ENCODE results near the gene MED15.

Gene MED15

DNA sequence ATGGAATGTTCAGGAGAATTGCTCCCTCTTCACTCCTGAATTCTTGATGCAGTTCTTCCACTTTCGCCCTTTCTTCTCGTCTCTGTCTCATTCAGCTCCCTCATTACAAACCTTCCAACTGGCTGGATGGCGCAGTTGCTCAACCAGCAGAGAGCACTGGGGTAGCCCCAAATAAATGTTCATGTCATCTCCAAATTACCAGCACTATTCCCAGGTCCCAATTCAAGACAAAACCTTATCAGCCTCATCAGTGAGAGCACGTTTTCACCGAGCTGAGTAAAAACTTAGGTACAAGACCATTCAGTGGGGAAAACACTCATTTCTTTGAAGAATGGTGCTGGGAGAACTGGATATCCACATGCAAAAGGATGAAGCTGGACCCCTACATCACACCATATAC is 120.0 kb downstream of the MED15 start:
- Histone ChIP-seq H4K91ac (ENCODE audit: low read depth, low read length) (no peak overlapping the region), H3K9ac (ENCODE audit: low read length) (no peak overlapping the region), H3K9me3 (ENCODE audit: insufficient read depth, low read depth, low read length) (no peaks in the 10 kb centered on the region), H4K8ac (ENCODE audit: low read depth, low read length) (no peak overlapping the region), H2AK5ac (ENCODE audit: low read length) (no peak overlapping the region), H3K23ac (ENCODE audit: low read length) (no peak overlapping the region), H3K27ac (ENCODE audit: low read depth, low read length) (no peak overlapping the region), H3K18ac (ENCODE audit: low read length) (no peak overlapping the region), H2BK120ac (ENCODE audit: insufficient read depth, low read length, poor library complexity) (no peak overlapping the region), H2BK12ac (ENCODE audit: low read length) (no peak overlapping the region), H2BK5ac (ENCODE audit: low read depth, low read length, poor library complexity) (no peak overlapping the region), H2AFZ (ENCODE audit: insufficient read depth, low read length, poor library complexity) (no peak overlapping the region), H3K4me1 (ENCODE audit: control insufficient read depth in 1 of 2, insufficient read depth in 2 of 2, low read length in 2 of 2) (peaks cover 2 to 5% of the 10 kb centered on the region in 2 experiments), H3K36me3 (ENCODE audit: control insufficient read depth in 1 of 2, insufficient read depth in 2 of 2, low read length in 2 of 2) (no peaks in the 10 kb centered on the region), H3K79me1 (ENCODE audit: low read length) (no peaks in the 10 kb centered on the region), H3K4me3 (ENCODE audit: low read depth, low read length) (no peak overlapping the region), H4K12ac (ENCODE audit: low read depth, low read length) (no peak overlapping the region), H3K79me2 (ENCODE audit: control insufficient read depth, insufficient read depth, low read length, poor library complexity) (no peaks in the 10 kb centered on the region), H3K4ac (ENCODE audit: low read depth, low read length) (no peak overlapping the region), H3K4me2 (ENCODE audit: low read length) (no peak overlapping the region), H3K14ac (ENCODE audit: low read length) (no peak overlapping the region), H3K27me3 (ENCODE audit: insufficient read depth, low read length) (no peaks in the 10 kb centered on the region)
- no peak for DNase-seq
- no CpG with 5 or more reads among the region's 5 CpGs for WGBS (ENCODE audit: extremely low coverage, insufficient coverage, insufficient read length)

GRCh38 chr22:20628081-20628939 is 120.9 kb downstream of the MED15 start:
- Histone ChIP-seq H3K9ac (ENCODE audit: low read length) (no peak overlapping the region), H2AK5ac (ENCODE audit: low read length) (no peak overlapping the region), H3K4me2 (ENCODE audit: low read length) (no peak overlapping the region), H2BK5ac (ENCODE audit: low read depth, low read length, poor library complexity) (no peak overlapping the region), H3K4me1 (ENCODE audit: control insufficient read depth in 1 of 2, insufficient read depth in 2 of 2, low read length in 2 of 2) (peaks cover 5 to 6% of the 10 kb centered on the region in 2 experiments), H4K12ac (ENCODE audit: low read depth, low read length) (no peak overlapping the region), H3K14ac (ENCODE audit: low read length) (no peak overlapping the region), H3K4ac (ENCODE audit: low read depth, low read length) (no peak overlapping the region), H3K79me1 (ENCODE audit: low read length) (no peaks in the 10 kb centered on the region), H4K8ac (ENCODE audit: low read depth, low read length) (no peak overlapping the region), H3K4me3 (ENCODE audit: low read depth, low read length) (no peak overlapping the region), H3K9me3 (ENCODE audit: insufficient read depth, low read depth, low read length) (no peaks in the 10 kb centered on the region), H3K79me2 (ENCODE audit: control insufficient read depth, insufficient read depth, low read length, poor library complexity) (no peaks in the 10 kb centered on the region), H2AFZ (ENCODE audit: insufficient read depth, low read length, poor library complexity) (no peak overlapping the region), H3K36me3 (ENCODE audit: control insufficient read depth in 1 of 2, insufficient read depth in 2 of 2, low read length in 2 of 2) (no peaks in the 10 kb centered on the region), H2BK12ac (ENCODE audit: low read length) (no peak overlapping the region), H4K91ac (ENCODE audit: low read depth, low read length) (no peak overlapping the region), H3K27ac (ENCODE audit: low read depth, low read length) (no peak overlapping the region), H3K18ac (ENCODE audit: low read length) (no peak overlapping the region), H3K27me3 (ENCODE audit: insufficient read depth, low read length) (no peaks in the 10 kb centered on the region), H3K23ac (ENCODE audit: low read length) (peak overlapping the region; percentile 8), H2BK120ac (ENCODE audit: insufficient read depth, low read length, poor library complexity) (no peak overlapping the region)
- no CpG with 5 or more reads among the region's 9 CpGs for WGBS (ENCODE audit: extremely low coverage, insufficient coverage, insufficient read length)
- DNase-seq, result no peak

DNA sequence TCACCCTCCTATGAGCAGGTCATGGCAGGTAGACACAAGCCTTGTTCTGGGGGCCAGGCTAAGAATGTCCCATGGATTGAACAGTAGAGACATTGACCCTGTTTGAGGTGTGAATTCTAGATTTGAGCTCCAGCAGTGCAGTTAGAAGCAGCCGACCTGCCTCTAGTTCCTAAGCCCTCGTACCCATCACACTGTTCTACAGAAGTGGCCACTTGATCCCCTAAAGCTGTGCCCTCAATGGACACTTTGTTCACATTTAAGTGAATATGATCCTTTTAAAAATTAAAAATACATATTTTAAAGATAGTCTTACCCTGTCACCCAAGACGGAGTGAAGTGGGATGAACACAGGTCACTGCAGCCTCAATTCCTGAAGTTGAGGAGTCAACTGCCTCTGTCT is 122.0 kb downstream of the MED15 start:
- Histone ChIP-seq H3K23ac (ENCODE audit: low read length) (no peak overlapping the region), H4K91ac (ENCODE audit: low read depth, low read length) (no peak overlapping the region), H3K27me3 (ENCODE audit: insufficient read depth, low read length) (no peaks in the 10 kb centered on the region), H3K27ac (ENCODE audit: low read depth, low read length) (no peak overlapping the region), H3K4ac (ENCODE audit: low read depth, low read length) (no peak overlapping the region), H3K79me2 (ENCODE audit: control insufficient read depth, insufficient read depth, low read length, poor library complexity) (no peaks in the 10 kb centered on the region), H3K36me3 (ENCODE audit: control insufficient read depth in 1 of 2, insufficient read depth in 2 of 2, low read length in 2 of 2) (no peaks in the 10 kb centered on the region), H3K4me2 (ENCODE audit: low read length) (no peak overlapping the region), H2AK5ac (ENCODE audit: low read length) (no peak overlapping the region), H3K79me1 (ENCODE audit: low read length) (no peaks in the 10 kb centered on the region), H2BK12ac (ENCODE audit: low read length) (no peak overlapping the region), H3K18ac (ENCODE audit: low read length) (no peak overlapping the region), H2AFZ (ENCODE audit: insufficient read depth, low read length, poor library complexity) (no peak overlapping the region), H4K12ac (ENCODE audit: low read depth, low read length) (no peak overlapping the region), H3K9me3 (ENCODE audit: insufficient read depth, low read depth, low read length) (no peaks in the 10 kb centered on the region), H3K4me3 (ENCODE audit: low read depth, low read length) (no peak overlapping the region), H3K14ac (ENCODE audit: low read length) (no peak overlapping the region), H2BK5ac (ENCODE audit: low read depth, low read length, poor library complexity) (no peak overlapping the region), H3K9ac (ENCODE audit: low read length) (no peak overlapping the region), H3K4me1 (ENCODE audit: control insufficient read depth in 1 of 2, insufficient read depth in 2 of 2, low read length in 2 of 2) (peaks cover 5 to 6% of the 10 kb centered on the region in 2 experiments), H2BK120ac (ENCODE audit: insufficient read depth, low read length, poor library complexity) (no peak overlapping the region), H4K8ac (ENCODE audit: low read depth, low read length) (no peak overlapping the region)
- no peak for DNase-seq
- WGBS (ENCODE audit: extremely low coverage, insufficient coverage, insufficient read length), result no CpG with 5 or more reads among the region's 3 CpGs

- Histone ChIP-seq H2AFZ (ENCODE audit: insufficient read depth, low read length, poor library complexity) (no peak overlapping the region), H3K27ac (ENCODE audit: low read depth, low read length) (no peak overlapping the region), H3K9ac (ENCODE audit: low read length) (no peak overlapping the region), H3K4me3 (ENCODE audit: low read depth, low read length) (no peak overlapping the region), H3K23ac (ENCODE audit: low read length) (no peak overlapping the region), H2BK120ac (ENCODE audit: insufficient read depth, low read length, poor library complexity) (no peak overlapping the region), H3K36me3 (ENCODE audit: control insufficient read depth in 1 of 2, insufficient read depth in 2 of 2, low read length in 2 of 2) (no peaks in the 10 kb centered on the region), H3K27me3 (ENCODE audit: insufficient read depth, low read length) (no peaks in the 10 kb centered on the region), H2BK5ac (ENCODE audit: low read depth, low read length, poor library complexity) (no peak overlapping the region), H3K79me1 (ENCODE audit: low read length) (no peaks in the 10 kb centered on the region), H4K91ac (ENCODE audit: low read depth, low read length) (no peak overlapping the region), H3K9me3 (ENCODE audit: insufficient read depth, low read depth, low read length) (no peaks in the 10 kb centered on the region), H4K8ac (ENCODE audit: low read depth, low read length) (no peak overlapping the region), H2AK5ac (ENCODE audit: low read length) (no peak overlapping the region), H3K79me2 (ENCODE audit: control insufficient read depth, insufficient read depth, low read length, poor library complexity) (no peaks in the 10 kb centered on the region), H4K12ac (ENCODE audit: low read depth, low read length) (no peak overlapping the region), H3K4ac (ENCODE audit: low read depth, low read length) (no peak overlapping the region), H2BK12ac (ENCODE audit: low read length) (no peak overlapping the region), H3K4me2 (ENCODE audit: low read length) (no peak overlapping the region), H3K4me1 (ENCODE audit: control insufficient read depth in 1 of 2, insufficient read depth in 2 of 2, low read length in 2 of 2) (peaks cover 5 to 6% of the 10 kb centered on the region in 2 experiments), H3K14ac (ENCODE audit: low read length) (no peak overlapping the region), H3K18ac (ENCODE audit: low read length) (no peak overlapping the region)
- no peak for DNase-seq
- WGBS (ENCODE audit: extremely low coverage, insufficient coverage, insufficient read length), result no CpG with 5 or more reads among the region's 10 CpGs
Observed at GRCh38 chr22:20630873-20631617, 123.6 kb downstream of the MED15 start.
